A549 treated with dexamethasone at 1 μM for 4 hours (cell line): ENCODE data around the gene ASL. TPM values are rescaled to one million over a fixed set of nuclear protein-coding genes. Genes with fewer than 3 reads are reported as not detected.

Experiments used
- total RNA-seq: library from RNA; stranded (reverse); fragments of 200-300 nt; extraction: Qiagen RNA extraction; gene quantifications from 5 replicates; pipeline ENCODE4 v1.2.3, GENCODE V29; 2022

ASL gene
- total RNA-seq = 17.8 to 24.0 TPM (median 21.8 TPM) in 5 replicates

GRCh38 chr7:66075590-66076461, at the start of gene ASL:
ASL (plus strand) TSS chr7:66075819; CDS start chr7:66076082, 263 bp downstream.

GRCh38 chr7:66114743-66115649, 39.4 kb downstream of the ASL start, which contains the start of gene CRCP:
CRCP (plus strand) TSS chr7:66114847; CDS start chr7:66114963, 116 bp downstream.

Other genes with a start within 250 kb of the ASL start
- 23.1 to 36.1 TPM (median 30.5 TPM) in 5 replicates for gene VKORC1L1, start 202.7 kb upstream of the ASL start, total RNA-seq
- gene GUSB, start 93.6 kb upstream of the ASL start, total RNA-seq = 27.0 to 32.6 TPM (median 30.9 TPM) in 5 replicates
- gene CRCP, start 39.0 kb downstream of the ASL start, total RNA-seq = 26.4 to 32.7 TPM (median 26.8 TPM) in 5 replicates
- 6.3 to 8.3 TPM (median 7.3 TPM) in 5 replicates for gene TPST1, start 129.5 kb downstream of the ASL start, total RNA-seq